Neural cell (in vitro differentiated cells): ENCODE results near the gene GPR161. TPM values are rescaled to one million over a fixed set of nuclear protein-coding genes. Genes with fewer than 3 reads are reported as not detected.

Experiments
- H2AFZ ChIP-seq: fragments of 200-600, 300-800 bp; sonication (generic), shearing (Covaris generic); 2 replicates; pipeline ENCODE4 v1.6.0; 2014; ENCODE audit warnings: low read depth, mild to moderate bottlenecking, antibody characterized with exemption, low read length, moderate library complexity
- H3F3A ChIP-seq: fragments of 200-600 bp; shearing (Covaris generic); 2 replicates; pipeline ENCODE4 v1.6.1; 2016; ENCODE audit warnings: mild to moderate bottlenecking, moderate library complexity, mixed read lengths, antibody characterized with exemption, low read length; ENCODE audit not compliant: insufficient read depth, poor library complexity, severe bottlenecking
- H3K27ac ChIP-seq: fragments of 200-600, 300-800 bp; sonication (generic), shearing (Covaris generic); 2 replicates; pipeline ENCODE4 v1.5.1; 2014; ENCODE audit warnings: mild to moderate bottlenecking, low read length, moderate library complexity
- H3K27me3 ChIP-seq: fragments of 300-800, 200-600 bp; sonication (generic), shearing (Covaris generic); 2 replicates; pipeline ENCODE4 v1.6.0; 2014; ENCODE audit warnings: mild to moderate bottlenecking, low read depth, low read length, moderate library complexity; ENCODE audit not compliant: insufficient read depth
- H3K36me3 ChIP-seq: fragments of 300-800, 200-600 bp; sonication (generic), shearing (Covaris generic); 2 replicates; pipeline ENCODE4 v1.5.1; 2014; ENCODE audit warnings: mild to moderate bottlenecking, antibody characterized with exemption, low read length, moderate library complexity; ENCODE audit not compliant: insufficient read depth
- H3K4me2 ChIP-seq: fragments of 300-800, 200-600 bp; sonication (generic), shearing (Covaris generic); 2 replicates; pipeline ENCODE4 v1.6.0; 2014; ENCODE audit warnings: mild to moderate bottlenecking, low read length
- H3K4me3 ChIP-seq: fragments of 300-800, 200-600 bp; sonication (generic), shearing (Covaris generic); 2 replicates; pipeline ENCODE4 v1.5.1; 2014; ENCODE audit warnings: mild to moderate bottlenecking, low read length, moderate library complexity
- H3K79me2 ChIP-seq: fragments of 200-600 bp; shearing (Covaris generic); replicated peaks from 2 replicates; pipeline ENCODE4 v1.6.0; 2014; ENCODE audit warnings: mild to moderate bottlenecking, low read length, moderate library complexity; ENCODE audit not compliant: insufficient read depth
- H3K9ac ChIP-seq: fragments of 300-800, 200-600 bp; sonication (generic), shearing (Covaris generic); 2 replicates; pipeline ENCODE4 v1.6.1; 2016; ENCODE audit warnings: mild to moderate bottlenecking, low read length, mixed read lengths
- H3K9me2 ChIP-seq: fragments of 200-600 bp; shearing (Covaris generic); 2 replicates; pipeline ENCODE4 v1.6.1; 2016; ENCODE audit warnings: mild to moderate bottlenecking, low read length, mixed read lengths; ENCODE audit not compliant: insufficient read depth
- H3K9me3 ChIP-seq: fragments of 200-600, 300-800 bp; sonication (generic), shearing (Covaris generic); 2 replicates; pipeline ENCODE4 v1.6.1; 2016; ENCODE audit warnings: mild to moderate bottlenecking, mixed run types, low read length, moderate library complexity, mixed read lengths
- H4K20me1 ChIP-seq: fragments of 200-600 bp; shearing (Covaris generic); 2 replicates; pipeline ENCODE4 v1.6.1; 2016; ENCODE audit warnings: mild to moderate bottlenecking, mixed run types; ENCODE audit not compliant: insufficient read depth
- EP300 ChIP-seq: fragments of 450-650 bp; conservative IDR thresholded peaks from 2 replicates; pipeline ENCODE4 v1.6.1; 2014; ENCODE audit warnings: antibody characterized with exemption, mild to moderate bottlenecking, moderate library complexity; ENCODE audit not compliant: poor library complexity, severe bottlenecking
- EZH2 ChIP-seq: fragments of 200-600, 300-800 bp; shearing (Covaris generic), sonication (generic); IDR thresholded peaks from 2 replicates; pipeline ENCODE4 v1.6.1; 2014; ENCODE audit warnings: antibody characterized with exemption, low read length, borderline replicate concordance, mild to moderate bottlenecking; ENCODE audit not compliant: insufficient read depth, poor library complexity, severe bottlenecking
- MXI1 ChIP-seq: fragments of 450-650 bp; conservative IDR thresholded peaks from 2 replicates; pipeline ENCODE4 v1.6.1; 2014; ENCODE audit warnings: antibody characterized with exemption, mild to moderate bottlenecking; ENCODE audit not compliant: poor library complexity, severe bottlenecking
- POLR2AphosphoS5 ChIP-seq: IDR thresholded peaks from 2 replicates; pipeline ENCODE4 v1.6.1; 2012
- RAD21 ChIP-seq: fragments of 450-650 bp; conservative IDR thresholded peaks from 2 replicates; pipeline ENCODE4 v1.6.1; 2014; ENCODE audit warnings: antibody characterized with exemption, mild to moderate bottlenecking, moderate library complexity
- SMC3 ChIP-seq: fragments of 450-650 bp; conservative IDR thresholded peaks from 2 replicates; pipeline ENCODE4 v1.6.1; 2014; ENCODE audit warnings: antibody characterized with exemption, mild to moderate bottlenecking, moderate library complexity; ENCODE audit not compliant: poor library complexity
- TAF1 ChIP-seq: IDR thresholded peaks from 2 replicates; pipeline ENCODE4 v1.6.1; 2012; ENCODE audit warnings: low read depth
- polyA plus RNA-seq: library from polyadenylated mRNA; depleted of rRNA; stranded (reverse); fragments of >200 nt; gene quantifications from 2 replicates; pipeline ENCODE4 v1.2.3, GENCODE V29; 2014
- TF ChIP-seq, protein P1 (sequence below): fragments of 450-650 bp; IDR thresholded peaks from 2 replicates; pipeline ENCODE4 v1.5.1; 2014; ENCODE audit warnings: antibody characterized with exemption, mild to moderate bottlenecking, moderate library complexity; ENCODE audit not compliant: poor library complexity, severe bottlenecking
- TF ChIP-seq, protein P2 (sequence below): IDR thresholded peaks from 2 replicates; pipeline ENCODE4 v1.6.1; 2012; ENCODE audit warnings: borderline replicate concordance

GPR161 gene
- polyA plus RNA-seq, 1 donor from 2014 or later = 39.0 TPM

DNA sequence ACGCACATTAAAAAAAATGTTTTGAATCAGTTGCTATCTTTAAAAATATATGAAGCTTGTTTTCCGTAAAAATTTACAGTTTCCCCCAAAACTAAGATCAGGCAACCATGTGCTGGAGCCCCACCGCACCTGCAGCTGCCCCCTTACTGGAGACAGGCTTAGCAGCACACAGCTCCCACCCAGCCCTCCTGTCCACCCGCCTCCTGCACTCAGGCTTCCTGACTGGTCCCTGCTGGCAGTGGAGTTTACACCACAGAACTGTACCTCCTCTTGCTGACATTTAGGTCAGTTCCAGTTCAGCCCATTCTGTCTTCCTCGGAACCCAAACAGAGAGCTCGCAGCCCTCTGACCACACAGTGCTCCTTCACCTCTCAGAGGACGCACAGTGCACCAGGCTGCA is 2.1 kb downstream of the GPR161 start:
- peak overlapping the region; percentile 85 for H3K4me2 ChIP-seq
- no peaks in the 10 kb centered on the region for H3K9me2 ChIP-seq
- peaks cover 72% of the 10 kb centered on the region for H3K79me2 ChIP-seq
- TF ChIP-seq, protein P1, sequence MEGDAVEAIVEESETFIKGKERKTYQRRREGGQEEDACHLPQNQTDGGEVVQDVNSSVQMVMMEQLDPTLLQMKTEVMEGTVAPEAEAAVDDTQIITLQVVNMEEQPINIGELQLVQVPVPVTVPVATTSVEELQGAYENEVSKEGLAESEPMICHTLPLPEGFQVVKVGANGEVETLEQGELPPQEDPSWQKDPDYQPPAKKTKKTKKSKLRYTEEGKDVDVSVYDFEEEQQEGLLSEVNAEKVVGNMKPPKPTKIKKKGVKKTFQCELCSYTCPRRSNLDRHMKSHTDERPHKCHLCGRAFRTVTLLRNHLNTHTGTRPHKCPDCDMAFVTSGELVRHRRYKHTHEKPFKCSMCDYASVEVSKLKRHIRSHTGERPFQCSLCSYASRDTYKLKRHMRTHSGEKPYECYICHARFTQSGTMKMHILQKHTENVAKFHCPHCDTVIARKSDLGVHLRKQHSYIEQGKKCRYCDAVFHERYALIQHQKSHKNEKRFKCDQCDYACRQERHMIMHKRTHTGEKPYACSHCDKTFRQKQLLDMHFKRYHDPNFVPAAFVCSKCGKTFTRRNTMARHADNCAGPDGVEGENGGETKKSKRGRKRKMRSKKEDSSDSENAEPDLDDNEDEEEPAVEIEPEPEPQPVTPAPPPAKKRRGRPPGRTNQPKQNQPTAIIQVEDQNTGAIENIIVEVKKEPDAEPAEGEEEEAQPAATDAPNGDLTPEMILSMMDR = no peak
- TF ChIP-seq SMC3 (no peak), MXI1 (peak; percentile 18)
- TF ChIP-seq, protein P2, sequence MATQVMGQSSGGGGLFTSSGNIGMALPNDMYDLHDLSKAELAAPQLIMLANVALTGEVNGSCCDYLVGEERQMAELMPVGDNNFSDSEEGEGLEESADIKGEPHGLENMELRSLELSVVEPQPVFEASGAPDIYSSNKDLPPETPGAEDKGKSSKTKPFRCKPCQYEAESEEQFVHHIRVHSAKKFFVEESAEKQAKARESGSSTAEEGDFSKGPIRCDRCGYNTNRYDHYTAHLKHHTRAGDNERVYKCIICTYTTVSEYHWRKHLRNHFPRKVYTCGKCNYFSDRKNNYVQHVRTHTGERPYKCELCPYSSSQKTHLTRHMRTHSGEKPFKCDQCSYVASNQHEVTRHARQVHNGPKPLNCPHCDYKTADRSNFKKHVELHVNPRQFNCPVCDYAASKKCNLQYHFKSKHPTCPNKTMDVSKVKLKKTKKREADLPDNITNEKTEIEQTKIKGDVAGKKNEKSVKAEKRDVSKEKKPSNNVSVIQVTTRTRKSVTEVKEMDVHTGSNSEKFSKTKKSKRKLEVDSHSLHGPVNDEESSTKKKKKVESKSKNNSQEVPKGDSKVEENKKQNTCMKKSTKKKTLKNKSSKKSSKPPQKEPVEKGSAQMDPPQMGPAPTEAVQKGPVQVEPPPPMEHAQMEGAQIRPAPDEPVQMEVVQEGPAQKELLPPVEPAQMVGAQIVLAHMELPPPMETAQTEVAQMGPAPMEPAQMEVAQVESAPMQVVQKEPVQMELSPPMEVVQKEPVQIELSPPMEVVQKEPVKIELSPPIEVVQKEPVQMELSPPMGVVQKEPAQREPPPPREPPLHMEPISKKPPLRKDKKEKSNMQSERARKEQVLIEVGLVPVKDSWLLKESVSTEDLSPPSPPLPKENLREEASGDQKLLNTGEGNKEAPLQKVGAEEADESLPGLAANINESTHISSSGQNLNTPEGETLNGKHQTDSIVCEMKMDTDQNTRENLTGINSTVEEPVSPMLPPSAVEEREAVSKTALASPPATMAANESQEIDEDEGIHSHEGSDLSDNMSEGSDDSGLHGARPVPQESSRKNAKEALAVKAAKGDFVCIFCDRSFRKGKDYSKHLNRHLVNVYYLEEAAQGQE = no peak
- H2AFZ ChIP-seq = no peak overlapping the region
- no peaks in the 10 kb centered on the region for H3K27me3 ChIP-seq
- peak overlapping the region; percentile 96 for H3K4me3 ChIP-seq
- peak overlapping the region; percentile 74 for H3K27ac ChIP-seq
- H3K36me3 ChIP-seq = peaks cover 5% of the 10 kb centered on the region
- no peaks in the 10 kb centered on the region for H3F3A ChIP-seq
- no peaks in the 10 kb centered on the region for H3K9me3 ChIP-seq
- peak overlapping the region; percentile 91 for H3K9ac ChIP-seq
- no peaks in the 10 kb centered on the region for H4K20me1 ChIP-seq

DNA sequence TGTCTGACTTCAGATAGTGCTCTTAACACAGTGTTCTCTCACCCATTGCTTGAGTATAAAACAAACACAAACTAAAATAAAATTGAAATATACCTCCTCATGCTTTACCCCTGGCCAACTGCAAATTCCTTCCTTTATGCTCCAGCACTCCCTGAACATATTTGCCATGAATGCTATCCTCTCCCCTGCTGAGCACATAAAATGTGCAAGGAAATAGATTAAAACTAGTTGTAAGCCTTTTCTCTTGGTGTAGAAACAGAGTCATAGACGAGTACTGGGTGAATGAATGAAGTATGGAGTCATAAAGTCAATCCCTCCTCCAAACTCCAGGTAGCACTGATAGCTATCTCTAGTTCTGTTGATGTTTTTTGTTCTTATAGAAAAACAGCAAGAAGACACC is 2.6 kb downstream of the GPR161 start:
- Histone ChIP-seq H4K20me1 (no peaks in the 10 kb centered on the region), H3K79me2 (peaks cover 77% of the 10 kb centered on the region), H3K9me2 (no peaks in the 10 kb centered on the region), H3K9ac (peak overlapping the region; percentile 91), H3K4me3 (peak overlapping the region; percentile 96), H3K27ac (peak overlapping the region; percentile 74), H3K4me2 (peak overlapping the region; percentile 85), H3K9me3 (no peaks in the 10 kb centered on the region), H3K27me3 (no peaks in the 10 kb centered on the region), H3K36me3 (peaks cover 5% of the 10 kb centered on the region), H2AFZ (no peak overlapping the region), H3F3A (no peaks in the 10 kb centered on the region)
- TF ChIP-seq MXI1 (no peak), SMC3 (no peak), TAF1 (no peak)

DNA sequence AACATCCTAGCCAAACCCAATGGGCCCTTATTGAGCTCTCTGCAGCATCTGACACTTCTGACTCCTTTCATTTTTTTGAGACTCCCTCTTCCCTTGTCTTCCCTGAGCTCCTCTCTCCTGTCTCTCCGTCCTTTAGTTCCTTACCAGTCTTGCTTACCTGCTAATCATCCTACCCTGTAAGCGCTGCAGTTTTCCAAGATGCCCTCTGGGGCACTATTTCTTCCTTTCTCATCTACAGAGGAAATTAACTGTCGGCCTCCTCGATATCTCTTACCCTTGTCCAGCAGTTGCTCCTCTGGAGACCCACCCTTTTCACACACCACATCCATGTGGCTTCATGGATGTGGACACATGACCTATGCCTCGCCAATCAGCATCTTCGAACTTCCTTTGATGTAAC is 6.8 kb downstream of the GPR161 start:
- no peak overlapping the region for H3K4me2 ChIP-seq
- no peaks in the 10 kb centered on the region for H3K27me3 ChIP-seq
- peaks cover 79% of the 10 kb centered on the region for H3K79me2 ChIP-seq
- no peaks in the 10 kb centered on the region for H3K9me2 ChIP-seq
- no peak overlapping the region for H3K4me3 ChIP-seq
- no peak for TF ChIP-seq MXI1
- TF ChIP-seq, protein P2 = no peak
- TF ChIP-seq EP300 = no peak
- TF ChIP-seq RAD21 = no peak
- TF ChIP-seq, protein P1 = no peak
- TF ChIP-seq POLR2AphosphoS5 = no peak
- TF ChIP-seq SMC3 = no peak
- no peak for TF ChIP-seq TAF1
- no peak for TF ChIP-seq EZH2
- no peaks in the 10 kb centered on the region for H3F3A ChIP-seq
- no peak overlapping the region for H3K27ac ChIP-seq
- H2AFZ ChIP-seq = no peak overlapping the region
- peaks cover 9% of the 10 kb centered on the region for H3K36me3 ChIP-seq
- H3K9me3 ChIP-seq = no peaks in the 10 kb centered on the region
- no peaks in the 10 kb centered on the region for H4K20me1 ChIP-seq
- H3K9ac ChIP-seq = no peak overlapping the region
